Astrocyte (in vitro differentiated cells and primary cell): ENCODE measurements around the gene SLC44A3. TPM values are rescaled to one million over a fixed set of nuclear protein-coding genes. Genes with fewer than 3 reads are reported as not detected.

Experiments
- DNase-seq: peaks from one replicate; pipeline ENCODE4 v3.0.0-alpha.2; 2010; ENCODE audit warnings: low read depth
- FAIRE-seq: peaks from 2 replicates; lab custom pipeline; 2011; peaks lifted over from hg19 to GRCh38; lab: Jason Lieb, UNC
- H2AFZ ChIP-seq: 2 replicates; pipeline ENCODE4 v1.6.0; 2012; ENCODE audit warnings: low read depth, low read length, inconsistent platforms
- H3K27ac ChIP-seq: 2 replicates; pipeline ENCODE4 v1.5.1; 2011; ENCODE audit warnings: low read depth, low read length, inconsistent platforms
- H3K27me3 ChIP-seq: 2 replicates; pipeline ENCODE4 v1.6.0; 2011; ENCODE audit warnings: low read length, inconsistent platforms; ENCODE audit not compliant: insufficient read depth
- H3K36me3 ChIP-seq: 2 replicates; pipeline ENCODE4 v1.5.1; 2011; ENCODE audit warnings: low read length, inconsistent platforms; ENCODE audit not compliant: insufficient read depth
- H3K4me1 ChIP-seq: 2 replicates; pipeline ENCODE4 v1.5.1; 2011; ENCODE audit warnings: low read length, inconsistent platforms; ENCODE audit not compliant: insufficient read depth
- H3K4me2 ChIP-seq: 2 replicates; pipeline ENCODE4 v1.6.0; 2012; ENCODE audit warnings: low read length, inconsistent platforms
- H3K4me3 ChIP-seq: 2 replicates; pipeline ENCODE4 v1.5.1; 2011; ENCODE audit warnings: low read depth, mild to moderate bottlenecking, low read length, inconsistent platforms; ENCODE audit not compliant: insufficient read depth
- H3K79me2 ChIP-seq: 2 replicates; pipeline ENCODE4 v1.6.0; 2012; ENCODE audit warnings: mild to moderate bottlenecking, low read length, inconsistent platforms; ENCODE audit not compliant: insufficient read depth
- H3K9ac ChIP-seq: 2 replicates; pipeline ENCODE4 v1.6.0; 2012; ENCODE audit warnings: mild to moderate bottlenecking, low read length, inconsistent platforms
- H3K9me3 ChIP-seq: 2 replicates; pipeline ENCODE4 v1.5.1; 2012; ENCODE audit warnings: low read depth, mild to moderate bottlenecking, low read length, inconsistent platforms; ENCODE audit not compliant: insufficient read depth
- H4K20me1 ChIP-seq: 2 replicates; pipeline ENCODE4 v1.6.0; 2012; ENCODE audit warnings: low read length, inconsistent platforms; ENCODE audit not compliant: insufficient read depth
- H3K27ac Mint-ChIP-seq: one replicate; pipeline ENCODE4 v1.8.0; 2021; ENCODE audit warnings: mild to moderate bottlenecking, mixed read lengths; ENCODE audit not compliant: unreplicated experiment
- H3K27me3 Mint-ChIP-seq: one replicate; pipeline ENCODE4 v1.8.0; 2021; ENCODE audit warnings: low read depth, mixed read lengths; ENCODE audit not compliant: unreplicated experiment
- H3K36me3 Mint-ChIP-seq: one replicate; pipeline ENCODE4 v1.8.0; 2021; ENCODE audit warnings: low read depth, mixed read lengths; ENCODE audit not compliant: unreplicated experiment
- H3K4me1 Mint-ChIP-seq: one replicate; pipeline ENCODE4 v1.8.0; 2021; ENCODE audit warnings: low read depth, mixed read lengths; ENCODE audit not compliant: unreplicated experiment
- H3K4me3 Mint-ChIP-seq: one replicate; pipeline ENCODE4 v1.8.0; 2021; ENCODE audit warnings: mild to moderate bottlenecking, moderate library complexity, mixed read lengths; ENCODE audit not compliant: unreplicated experiment
- H3K9me3 Mint-ChIP-seq: one replicate; pipeline ENCODE4 v1.8.0; 2021; ENCODE audit warnings: mild to moderate bottlenecking, mixed read lengths; ENCODE audit not compliant: unreplicated experiment
- CTCF ChIP-seq: IDR thresholded peaks from 2 replicates; pipeline ENCODE4 v1.5.1; 2011; ENCODE audit warnings: low read depth, mild to moderate bottlenecking, inconsistent platforms, low read length, moderate library complexity; ENCODE audit not compliant: insufficient read depth
- EZH2 ChIP-seq: IDR thresholded peaks from 2 replicates; pipeline ENCODE4 v1.6.1; 2012; ENCODE audit warnings: mild to moderate bottlenecking, low read length, inconsistent platforms; ENCODE audit not compliant: insufficient read depth
- total RNA-seq: library from RNA; stranded (reverse); gene quantifications from 2 replicates; pipeline ENCODE4 v1.2.1, GENCODE V29; 2021

SLC44A3 gene
- total RNA-seq, 1 donor from 2014 or later: 3.7 TPM

- no peak for TF ChIP-seq EZH2
- no peak for TF ChIP-seq CTCF
- H3K4me2 ChIP-seq: no peak overlapping the region
- Mint-ChIP-seq H3K4me3 (no peak overlapping the region), H3K27me3 (no peaks in the 10 kb centered on the region), H3K27ac (no peak overlapping the region), H3K4me1 (peaks cover 59% of the 10 kb centered on the region), H3K9me3 (peaks cover 2% of the 10 kb centered on the region), H3K36me3 (peaks cover 5% of the 10 kb centered on the region)
- no peaks in the 10 kb centered on the region for H3K9me3 ChIP-seq
- FAIRE-seq: no peak
- no peaks in the 10 kb centered on the region for H4K20me1 ChIP-seq
- H3K79me2 ChIP-seq: no peaks in the 10 kb centered on the region
- no peak overlapping the region for H2AFZ ChIP-seq
- DNase-seq: peak; percentile 92
- H3K9ac ChIP-seq: no peak overlapping the region
- no peak overlapping the region for H3K27ac ChIP-seq
- H3K36me3 ChIP-seq: no peaks in the 10 kb centered on the region
- peaks cover 36% of the 10 kb centered on the region for H3K4me1 ChIP-seq
- no peaks in the 10 kb centered on the region for H3K27me3 ChIP-seq
- H3K4me3 ChIP-seq: no peak overlapping the region
Measured at GRCh38 chr1:94871031-94871430, 50.9 kb downstream of the SLC44A3 start.

- no peak overlapping the region for H3K27ac ChIP-seq
Measured at GRCh38 chr1:94872771-94873495, 52.8 kb downstream of the SLC44A3 start.

More at GRCh38 chr1:94872771-94873495, 52.8 kb downstream of the SLC44A3 start:
- TF ChIP-seq EZH2: no peak
- no peak for TF ChIP-seq CTCF
- Histone ChIP-seq H3K9ac (no peak overlapping the region), H2AFZ (no peak overlapping the region), H3K27me3 (no peaks in the 10 kb centered on the region), H3K4me2 (no peak overlapping the region), H4K20me1 (no peaks in the 10 kb centered on the region), H3K4me3 (no peak overlapping the region), H3K79me2 (no peaks in the 10 kb centered on the region), H3K4me1 (peaks cover 29% of the 10 kb centered on the region), H3K36me3 (no peaks in the 10 kb centered on the region), H3K9me3 (no peaks in the 10 kb centered on the region)
- peak; percentile 76 for DNase-seq
- no peak for FAIRE-seq
- no peak overlapping the region for H3K27ac Mint-ChIP-seq
- peaks cover 52% of the 10 kb centered on the region for H3K4me1 Mint-ChIP-seq
- no peak overlapping the region for H3K4me3 Mint-ChIP-seq
- no peaks in the 10 kb centered on the region for H3K27me3 Mint-ChIP-seq
- H3K36me3 Mint-ChIP-seq: peaks cover 8% of the 10 kb centered on the region
- peaks cover 2% of the 10 kb centered on the region for H3K9me3 Mint-ChIP-seq
